Activated T-cell treated with anti-CD3 and anti-CD28 coated beads, Interleukin-2, amount 50 U/mL, for 1 hour (primary cell): ENCODE measurements around the gene DHX34.
"Not testable (repeated sequence)": the region's sequence is repeated elsewhere in the genome, so short reads cannot be mapped to it uniquely, and the experiment has no call there.

Experiments
- DNase-seq: peaks from one replicate; pipeline ENCODE4 v3.0.0-alpha.2; 2020

The DHX34 gene

GRCh38 chr19:47348819-47349795 is at the start of gene DHX34:
DHX34 (plus strand) TSS chr19:47349315; CDS start chr19:47353031, 3,716 bp downstream.
- peak; percentile 99 for DNase-seq

GRCh38 chr19:47300867-47301266 is 48.2 kb upstream of the DHX34 start:
- DNase-seq: not testable (repeated sequence)

- no peak for DNase-seq
These were observed 46.9 kb upstream of the DHX34 start for GRCh38 chr19:47302249-47302648.

- no peak for DNase-seq
These were observed 45.1 kb upstream of the DHX34 start for GRCh38 chr19:47303966-47304365.

- peak; percentile 69 for DNase-seq
These were observed 43.8 kb upstream of the DHX34 start for GRCh38 chr19:47305309-47305751.

DNA sequence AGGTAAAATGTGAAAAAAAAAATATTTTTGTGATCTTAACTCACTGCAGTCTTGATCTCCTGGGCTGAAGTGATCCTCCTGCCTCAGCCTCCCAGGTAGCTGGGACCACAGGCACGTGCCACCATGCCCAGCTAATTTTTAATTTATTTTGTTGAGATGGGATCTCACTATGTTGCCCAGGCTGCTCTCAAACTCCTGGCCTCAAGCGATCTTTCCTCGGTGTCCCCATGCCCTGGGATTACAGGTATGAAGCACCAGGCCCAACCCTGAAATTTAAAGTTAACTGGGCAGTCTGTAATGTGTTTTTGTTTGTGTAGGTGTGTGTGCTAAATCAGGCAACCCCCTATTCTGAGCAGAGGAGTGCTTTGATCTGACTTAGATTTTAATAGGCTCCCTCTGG is 42.8 kb upstream of the DHX34 start:
- DNase-seq: no peak

DNA sequence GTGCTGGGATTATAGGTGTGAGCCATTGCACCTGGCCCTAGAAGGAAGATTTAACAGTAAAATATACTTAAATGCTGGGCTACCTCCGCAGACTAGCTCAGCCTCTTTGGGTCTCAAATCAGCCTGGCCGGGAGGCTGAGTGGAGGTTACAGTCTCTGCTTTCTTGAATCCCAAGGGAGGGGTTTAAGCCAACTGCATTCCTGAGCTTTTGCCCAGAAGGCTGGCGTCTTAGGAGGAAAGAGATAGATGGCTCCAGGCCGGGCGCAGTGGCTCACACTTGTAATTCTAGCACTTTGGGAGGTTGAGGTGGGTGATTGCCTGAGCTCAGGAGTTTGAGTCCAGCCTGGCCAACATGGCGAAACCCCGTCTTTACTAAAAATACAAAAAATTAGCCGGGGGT is 40.1 kb upstream of the DHX34 start:
- no peak for DNase-seq

DNA sequence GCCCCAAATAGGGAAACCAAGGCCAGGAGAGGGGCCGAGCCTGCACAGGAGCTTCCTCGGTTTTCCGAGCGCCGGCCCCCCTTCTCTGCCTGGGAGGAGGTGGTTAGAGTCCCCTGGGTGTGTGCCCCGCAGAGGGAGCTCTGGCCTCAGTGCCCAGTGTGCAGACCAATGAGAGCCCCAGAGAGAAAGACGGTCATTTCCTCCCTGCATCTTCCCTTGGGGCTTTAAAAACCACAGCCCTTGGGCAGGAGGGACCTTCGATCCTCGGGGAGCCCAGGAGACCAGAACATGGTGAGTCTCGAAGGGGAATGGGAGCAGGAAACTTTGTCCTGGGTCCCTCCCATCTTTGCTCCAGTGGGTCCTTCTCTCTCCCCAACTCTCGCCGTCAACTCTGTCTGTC is 39.5 kb upstream of the DHX34 start, which contains the start of gene C5AR1:
Gene C5AR1 (plus strand): TSS at position 254 of the 400 bp plus-strand sequence. CDS start 35 bp downstream, at position 289.
- no peak for DNase-seq

GRCh38 chr19:47310323-47310722 is 38.8 kb upstream of the DHX34 start:
- no peak for DNase-seq

DNA sequence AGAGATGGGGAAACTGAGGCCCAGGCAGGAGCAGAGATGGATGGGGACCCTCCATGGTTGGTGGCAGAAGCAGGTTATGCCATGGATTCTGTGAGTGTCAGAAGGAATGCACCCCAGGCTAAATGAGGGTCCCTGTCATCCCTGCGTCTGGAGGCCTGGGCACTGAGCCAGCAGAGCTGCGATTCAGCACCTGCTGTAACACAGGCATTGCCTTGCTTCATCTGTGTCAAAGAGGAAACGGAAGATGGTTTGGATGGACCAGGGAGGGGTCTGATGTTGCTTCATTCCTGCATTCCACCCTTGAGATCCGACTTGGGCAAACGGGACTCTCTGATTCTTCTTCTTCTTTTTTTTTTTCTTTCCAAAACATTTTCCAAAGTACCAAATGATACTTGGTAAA is 38.3 kb upstream of the DHX34 start:
- DNase-seq: no peak

DNA sequence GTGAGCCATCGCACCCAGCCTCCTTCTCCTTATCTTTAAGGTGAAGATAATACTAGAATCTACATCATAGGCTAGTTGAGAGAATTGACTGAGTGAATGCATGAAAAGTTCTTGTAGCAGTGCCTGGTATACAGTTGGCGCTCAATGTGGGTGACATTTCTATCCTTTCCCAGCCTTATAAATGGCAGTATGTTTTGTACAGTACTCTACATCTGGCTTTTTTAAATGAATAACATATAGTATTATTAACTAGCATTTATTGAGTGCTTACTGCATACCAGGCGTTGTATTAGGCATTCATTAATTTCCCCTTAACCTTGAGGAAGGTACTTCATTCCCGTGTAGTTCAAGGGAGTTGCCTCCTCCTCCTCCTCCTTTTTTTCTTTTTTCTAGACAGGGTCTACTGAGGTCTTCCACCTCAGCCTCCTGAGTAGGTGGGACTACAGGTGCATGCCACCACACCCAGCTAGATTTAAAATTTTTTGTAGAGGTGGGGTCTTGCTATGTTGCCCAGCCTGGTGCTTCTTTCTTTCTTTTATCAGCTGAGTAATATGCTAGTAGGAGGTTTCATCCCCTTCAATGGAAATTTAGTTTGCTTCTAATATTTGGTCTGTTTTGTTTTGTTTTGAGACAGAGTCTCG is 36.6 kb upstream of the DHX34 start:
- DNase-seq: no peak

GRCh38 chr19:47313754-47314295 is 35.3 kb upstream of the DHX34 start:
- no peak for DNase-seq

DNA sequence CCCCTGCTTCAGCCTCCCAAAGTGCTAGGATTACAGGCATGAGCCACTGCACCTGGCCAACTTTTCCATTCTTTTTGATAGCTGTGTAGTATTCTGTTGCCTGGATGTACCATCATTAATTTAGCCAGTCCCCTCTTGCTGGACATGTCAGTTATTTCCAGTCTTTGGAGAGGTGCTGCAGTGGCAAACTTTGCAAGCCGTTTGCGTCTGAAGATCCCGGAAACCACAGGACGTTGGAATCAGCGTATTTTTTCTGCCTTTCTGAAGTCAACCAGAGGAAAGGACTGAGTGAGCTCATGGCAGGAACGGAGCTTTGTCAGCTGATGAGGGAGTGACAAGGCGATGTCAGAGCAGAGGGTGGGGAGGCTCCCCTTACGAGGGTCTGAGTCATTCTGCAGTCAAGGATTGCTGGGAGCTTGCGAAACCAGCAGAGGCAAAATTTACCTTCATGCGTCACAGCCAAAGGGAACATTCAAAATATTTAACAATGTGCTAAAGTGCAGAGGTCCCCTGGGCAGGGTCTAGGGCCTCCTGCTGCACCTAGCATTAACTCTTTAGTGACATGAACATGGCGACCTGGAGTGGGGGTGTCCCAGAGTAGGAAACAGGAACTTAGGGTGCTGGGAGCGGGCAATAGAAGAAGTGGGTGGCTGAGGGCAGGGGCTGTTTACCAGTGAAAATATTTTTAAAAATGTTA is 33.8 kb upstream of the DHX34 start:
- no peak for DNase-seq

- DNase-seq: no peak
These were observed 32.6 kb upstream of the DHX34 start for GRCh38 chr19:47316513-47316912.

- DNase-seq: no peak
These were observed 28.9 kb upstream of the DHX34 start for GRCh38 chr19:47319923-47320871.

- no peak for DNase-seq
These were observed 27.5 kb upstream of the DHX34 start for GRCh38 chr19:47321630-47322029.

DNA sequence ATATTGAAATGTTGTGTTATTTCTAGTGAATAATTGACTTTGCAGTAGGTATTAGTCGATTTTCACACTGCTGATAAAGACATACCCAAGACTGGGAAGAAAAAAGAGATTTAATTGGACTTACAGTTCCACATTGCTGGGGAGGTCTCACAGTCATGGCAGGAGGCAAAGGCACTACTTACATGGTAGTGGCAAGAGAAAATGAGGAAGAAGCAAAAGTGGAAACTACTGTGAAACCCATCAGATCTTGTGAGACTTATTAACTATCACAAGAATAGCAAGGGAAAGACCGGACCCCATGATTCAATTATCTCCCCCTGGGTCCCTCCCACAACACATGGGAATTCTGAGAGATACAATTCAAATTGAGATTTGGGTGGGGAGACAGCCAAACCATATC is 27.1 kb upstream of the DHX34 start:
- no peak for DNase-seq

DNA sequence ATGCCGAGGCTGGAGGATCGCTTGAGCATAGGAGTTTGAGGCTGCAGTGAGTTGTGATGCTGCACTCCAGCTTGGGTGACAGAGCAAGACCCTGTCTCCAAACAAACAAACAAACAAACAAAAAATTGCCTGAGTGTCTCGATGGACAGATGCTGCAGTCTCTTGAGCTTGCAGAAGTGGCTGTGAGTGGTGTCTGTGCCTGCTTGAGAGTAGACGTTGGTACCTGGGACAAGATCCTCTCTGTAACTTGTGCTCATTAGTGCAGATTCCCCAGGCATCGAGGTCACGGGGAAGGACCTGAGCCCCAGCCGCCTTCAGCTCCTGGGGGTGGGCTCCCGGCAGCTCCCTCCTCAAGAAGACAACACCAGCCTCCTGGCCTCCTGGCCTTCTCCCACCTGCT is 25.7 kb upstream of the DHX34 start:
- DNase-seq: no peak

DNA sequence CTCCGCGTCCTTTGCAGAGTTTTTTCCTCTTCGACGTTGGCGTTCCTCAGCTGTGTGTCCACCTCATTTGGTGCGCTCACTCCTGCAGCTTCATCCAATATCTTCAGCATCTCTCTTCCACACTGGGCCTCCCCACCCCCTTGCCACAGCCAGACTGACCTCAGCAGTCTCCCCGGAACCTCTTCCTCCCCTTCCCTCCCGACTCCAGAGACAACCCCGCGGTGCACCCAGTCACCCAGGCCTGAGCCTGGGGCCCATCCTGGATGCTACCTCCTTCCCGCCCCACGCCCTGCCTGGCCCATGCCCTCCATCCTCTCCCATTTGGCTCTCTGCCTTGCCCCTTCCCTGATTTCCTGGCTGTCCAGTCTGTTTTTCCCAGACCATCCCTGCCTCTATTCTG is 25.2 kb upstream of the DHX34 start:
- no peak for DNase-seq

GRCh38 chr19:47324502-47324901 is 24.6 kb upstream of the DHX34 start:
- no peak for DNase-seq

DNA sequence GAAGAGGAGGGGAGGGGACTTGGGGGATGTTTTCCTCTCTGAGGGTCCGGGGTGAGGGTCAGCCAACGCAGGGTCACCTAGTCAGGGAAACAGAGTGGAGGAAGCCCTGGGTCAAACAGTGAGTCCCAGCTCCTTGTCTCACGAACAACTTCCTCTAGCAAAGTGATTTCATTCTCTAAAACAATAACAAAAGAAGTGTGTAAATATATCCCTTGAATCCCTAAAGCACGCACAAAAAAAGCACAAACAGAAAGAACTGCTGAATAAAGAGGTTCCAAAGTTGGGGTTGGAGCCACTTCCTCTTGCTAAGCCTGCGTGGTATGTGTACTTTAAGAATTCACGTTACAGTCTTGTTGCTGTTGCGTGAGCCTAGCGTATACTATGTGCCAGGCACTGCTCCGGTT is 18.6 kb upstream of the DHX34 start:
- no peak for DNase-seq

DNA sequence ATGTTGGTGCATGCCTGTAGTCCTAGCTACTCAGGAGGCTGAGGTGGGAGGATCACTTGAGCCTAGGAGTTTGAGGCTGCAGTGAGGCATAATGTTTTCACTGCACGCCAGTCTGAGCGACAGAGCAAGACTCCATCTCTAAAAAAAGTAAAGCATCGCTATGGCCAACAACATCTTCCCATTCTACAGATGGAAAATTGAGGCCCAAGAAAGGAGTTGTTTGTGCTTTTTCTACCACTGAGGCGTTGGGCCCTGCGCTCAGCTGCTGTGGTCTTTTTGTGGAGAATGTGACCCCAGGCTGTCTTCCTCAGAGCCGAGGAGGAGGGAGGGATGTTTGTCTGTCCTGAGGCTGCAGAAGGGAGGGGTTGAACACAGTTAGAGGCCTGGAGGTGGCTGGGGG is 17.6 kb upstream of the DHX34 start:
- DNase-seq: no peak
